WTC11 (cell line): ENCODE results near the gene CDH16. TPM values are rescaled to one million over a fixed set of nuclear protein-coding genes. Genes with fewer than 3 reads are reported as not detected.

Experiments
- ATAC-seq: fragments of 200-7000 bp; cut with Tn5 transposase; 2 replicates; pipeline ENCODE4 v1.10.0; 2021; ENCODE audit warnings: mild to moderate bottlenecking, moderate library complexity
- CTCF ChIA-PET: fragments of 300-600 bp; sonication (Branson Sonifier 250); formaldehyde crosslinking; loops from one replicate; lab custom pipeline; 2021; ENCODE audit warnings: antibody characterized with exemption; lab: Charles Lee
- POLR2A ChIA-PET: fragments of 350-600 bp; sonication (Branson Sonifier 250); formaldehyde crosslinking; loops from one replicate; lab custom pipeline; 2021; ENCODE audit warnings: antibody characterized with exemption; lab: Charles Lee
- DNase-seq: peaks from one replicate; pipeline ENCODE4 v3.0.0; 2021; ENCODE audit warnings: low spot score
- H3K27ac Mint-ChIP-seq: 2 replicates; pipeline ENCODE4 v1.8.0; 2021; ENCODE audit warnings: mixed read lengths
- H3K27me3 Mint-ChIP-seq: 2 replicates; pipeline ENCODE4 v1.8.0; 2021; ENCODE audit warnings: low read depth, mild to moderate bottlenecking, moderate library complexity, mixed read lengths
- H3K36me3 Mint-ChIP-seq: 2 replicates; pipeline ENCODE4 v1.8.0; 2021; ENCODE audit warnings: mixed read lengths
- H3K4me1 Mint-ChIP-seq: 2 replicates; pipeline ENCODE4 v1.8.0; 2022; ENCODE audit warnings: mixed read lengths
- H3K4me3 Mint-ChIP-seq: 2 replicates; pipeline ENCODE4 v1.8.0; 2021; ENCODE audit warnings: mild to moderate bottlenecking, moderate library complexity, mixed read lengths
- H3K9me3 Mint-ChIP-seq: 2 replicates; pipeline ENCODE4 v1.8.0; 2021; ENCODE audit warnings: mixed read lengths
- CBFB ChIP-seq: sonication (generic); formaldehyde crosslinking; IDR thresholded peaks from 2 replicates; pipeline ENCODE4 v1.8.1; 2022; ENCODE audit warnings: mild to moderate bottlenecking, low read depth, missing genetic modification reagents
- CREM ChIP-seq: sonication (generic); formaldehyde crosslinking; IDR thresholded peaks from 2 replicates; pipeline ENCODE4 v1.8.1; 2022; ENCODE audit warnings: mild to moderate bottlenecking, missing genetic modification reagents, moderate library complexity
- ETV6 ChIP-seq: sonication (generic); formaldehyde crosslinking; IDR thresholded peaks from 2 replicates; pipeline ENCODE4 v1.8.1; 2022; ENCODE audit warnings: mild to moderate bottlenecking, missing genetic modification reagents
- JUN ChIP-seq: sonication (generic); formaldehyde crosslinking; IDR thresholded peaks from 2 replicates; pipeline ENCODE4 v1.8.0; 2023; ENCODE audit warnings: mild to moderate bottlenecking, missing genetic modification reagents
- PRRX2 ChIP-seq: fragments of 250-450 bp; sonication (Bioruptor Pico); IDR thresholded peaks from 2 replicates; pipeline ENCODE4 v1.8.0; 2021; ENCODE audit warnings: mild to moderate bottlenecking
- SMAD4 ChIP-seq: sonication (generic); formaldehyde crosslinking; IDR thresholded peaks from 2 replicates; pipeline ENCODE4 v1.8.0; 2022; ENCODE audit warnings: mild to moderate bottlenecking, missing genetic modification reagents
- TEAD4 ChIP-seq: sonication (generic); formaldehyde crosslinking; IDR thresholded peaks from 2 replicates; pipeline ENCODE4 v1.8.0; 2022; ENCODE audit warnings: mild to moderate bottlenecking, missing genetic modification reagents
- ZBTB21 ChIP-seq: sonication (generic); formaldehyde crosslinking; IDR thresholded peaks from 2 replicates; pipeline ENCODE4 v1.8.1; 2023; ENCODE audit warnings: mild to moderate bottlenecking, missing genetic modification reagents, borderline replicate concordance
- ZNF138 ChIP-seq: sonication (generic); formaldehyde crosslinking; conservative IDR thresholded peaks from 2 replicates; pipeline ENCODE4 v1.8.1; 2022; ENCODE audit warnings: mild to moderate bottlenecking, moderate library complexity, missing genetic modification reagents
- ZNF219 ChIP-seq: sonication (generic); formaldehyde crosslinking; IDR thresholded peaks from 2 replicates; pipeline ENCODE4 v1.8.0; 2023; ENCODE audit warnings: missing genetic modification reagents, mild to moderate bottlenecking, borderline replicate concordance
- ZNF317 ChIP-seq: sonication (generic); formaldehyde crosslinking; IDR thresholded peaks from 2 replicates; pipeline ENCODE4 v1.8.1; 2023; ENCODE audit warnings: low read depth, mild to moderate bottlenecking, moderate library complexity, missing genetic modification reagents, borderline replicate concordance
- total RNA-seq: library from RNA; stranded (reverse); gene quantifications from 3 replicates; pipeline ENCODE4 v1.2.3, GENCODE V29; 2021
- TF ChIP-seq, protein P1 (sequence below): sonication (generic); formaldehyde crosslinking; IDR thresholded peaks from 2 replicates; pipeline ENCODE4 v1.8.1; 2022; ENCODE audit warnings: low read depth, missing genetic modification reagents, borderline replicate concordance
- TF ChIP-seq, protein P2 (sequence below): sonication (generic); formaldehyde crosslinking; IDR thresholded peaks from 2 replicates; pipeline ENCODE4 v1.8.1; 2023; ENCODE audit warnings: mild to moderate bottlenecking, missing genetic modification reagents, moderate library complexity
- TF ChIP-seq, protein P3 (sequence below): sonication (generic); formaldehyde crosslinking; IDR thresholded peaks from 2 replicates; pipeline ENCODE4 v1.8.1; 2023; ENCODE audit warnings: mild to moderate bottlenecking, missing genetic modification reagents
- TF ChIP-seq, protein P4 (sequence below): sonication (generic); formaldehyde crosslinking; conservative IDR thresholded peaks from 2 replicates; pipeline ENCODE4 v1.8.1; 2022; ENCODE audit warnings: mild to moderate bottlenecking, missing genetic modification reagents
- TF ChIP-seq, protein P5 (sequence below): sonication (generic); formaldehyde crosslinking; IDR thresholded peaks from 2 replicates; pipeline ENCODE4 v1.8.1; 2022; ENCODE audit warnings: mild to moderate bottlenecking, missing genetic modification reagents, moderate library complexity, borderline replicate concordance
- TF ChIP-seq, protein P6 (sequence below): fragments of 250-450 bp; sonication (Bioruptor Pico); IDR thresholded peaks from 2 replicates; pipeline ENCODE4 v1.9.0; 2021; ENCODE audit warnings: mild to moderate bottlenecking

The CDH16 gene
- total RNA-seq, 1 experiment from 2014 or later: not detected

DNA sequence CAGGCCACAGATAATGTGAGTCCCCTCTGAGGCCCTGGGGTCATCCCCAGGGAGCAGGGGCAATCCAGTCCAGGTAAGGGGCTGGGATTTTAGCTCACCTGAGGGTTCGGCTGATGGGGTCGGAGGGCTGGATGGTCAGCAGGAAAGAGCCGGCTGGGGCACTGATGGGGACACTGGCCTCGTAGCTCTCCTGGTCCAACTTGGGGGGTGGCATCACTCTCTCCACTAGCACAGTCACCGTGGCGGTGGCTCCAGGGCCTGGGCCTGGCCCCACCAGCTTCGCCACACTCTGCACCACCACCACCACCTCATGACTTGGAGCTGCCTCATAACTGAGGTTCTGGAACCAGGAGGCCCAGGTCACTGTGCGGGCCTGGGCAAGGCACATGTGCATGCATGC lies 6.9 kb downstream of the CDH16 start (continued):
- TF ChIP-seq, protein P1, sequence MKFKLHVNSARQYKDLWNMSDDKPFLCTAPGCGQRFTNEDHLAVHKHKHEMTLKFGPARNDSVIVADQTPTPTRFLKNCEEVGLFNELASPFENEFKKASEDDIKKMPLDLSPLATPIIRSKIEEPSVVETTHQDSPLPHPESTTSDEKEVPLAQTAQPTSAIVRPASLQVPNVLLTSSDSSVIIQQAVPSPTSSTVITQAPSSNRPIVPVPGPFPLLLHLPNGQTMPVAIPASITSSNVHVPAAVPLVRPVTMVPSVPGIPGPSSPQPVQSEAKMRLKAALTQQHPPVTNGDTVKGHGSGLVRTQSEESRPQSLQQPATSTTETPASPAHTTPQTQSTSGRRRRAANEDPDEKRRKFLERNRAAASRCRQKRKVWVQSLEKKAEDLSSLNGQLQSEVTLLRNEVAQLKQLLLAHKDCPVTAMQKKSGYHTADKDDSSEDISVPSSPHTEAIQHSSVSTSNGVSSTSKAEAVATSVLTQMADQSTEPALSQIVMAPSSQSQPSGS (CRISPR knock-in tag): no peak
- no peak for TF ChIP-seq ZNF317 (CRISPR knock-in tag)
- no peak for TF ChIP-seq ZBTB21
- no peak for TF ChIP-seq ETV6 (CRISPR knock-in tag)

DNA sequence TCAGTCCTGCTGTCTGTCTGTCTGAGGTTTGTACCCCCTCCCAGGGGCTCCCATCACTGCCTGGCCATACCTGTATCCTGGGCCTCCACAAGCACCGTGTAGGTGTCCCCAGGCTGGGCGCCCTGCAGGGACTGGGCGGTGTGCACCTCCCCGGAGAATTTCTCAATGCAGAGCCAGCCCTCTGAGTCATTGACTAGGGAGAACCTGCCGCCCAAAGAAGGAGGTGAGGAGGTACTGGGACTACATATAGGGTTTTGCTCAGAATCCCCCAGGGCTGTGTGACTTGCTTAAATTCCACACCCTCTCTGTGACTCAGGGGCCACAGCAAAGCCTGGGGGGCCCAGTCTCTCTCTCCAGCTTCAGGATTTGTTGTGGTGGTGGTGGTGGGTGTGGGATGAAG lies 7.6 kb downstream of the CDH16 start:
- TF ChIP-seq, protein P2, sequence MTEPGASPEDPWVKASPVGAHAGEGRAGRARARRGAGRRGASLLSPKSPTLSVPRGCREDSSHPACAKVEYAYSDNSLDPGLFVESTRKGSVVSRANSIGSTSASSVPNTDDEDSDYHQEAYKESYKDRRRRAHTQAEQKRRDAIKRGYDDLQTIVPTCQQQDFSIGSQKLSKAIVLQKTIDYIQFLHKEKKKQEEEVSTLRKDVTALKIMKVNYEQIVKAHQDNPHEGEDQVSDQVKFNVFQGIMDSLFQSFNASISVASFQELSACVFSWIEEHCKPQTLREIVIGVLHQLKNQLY: no peak
- TF ChIP-seq, protein P3, sequence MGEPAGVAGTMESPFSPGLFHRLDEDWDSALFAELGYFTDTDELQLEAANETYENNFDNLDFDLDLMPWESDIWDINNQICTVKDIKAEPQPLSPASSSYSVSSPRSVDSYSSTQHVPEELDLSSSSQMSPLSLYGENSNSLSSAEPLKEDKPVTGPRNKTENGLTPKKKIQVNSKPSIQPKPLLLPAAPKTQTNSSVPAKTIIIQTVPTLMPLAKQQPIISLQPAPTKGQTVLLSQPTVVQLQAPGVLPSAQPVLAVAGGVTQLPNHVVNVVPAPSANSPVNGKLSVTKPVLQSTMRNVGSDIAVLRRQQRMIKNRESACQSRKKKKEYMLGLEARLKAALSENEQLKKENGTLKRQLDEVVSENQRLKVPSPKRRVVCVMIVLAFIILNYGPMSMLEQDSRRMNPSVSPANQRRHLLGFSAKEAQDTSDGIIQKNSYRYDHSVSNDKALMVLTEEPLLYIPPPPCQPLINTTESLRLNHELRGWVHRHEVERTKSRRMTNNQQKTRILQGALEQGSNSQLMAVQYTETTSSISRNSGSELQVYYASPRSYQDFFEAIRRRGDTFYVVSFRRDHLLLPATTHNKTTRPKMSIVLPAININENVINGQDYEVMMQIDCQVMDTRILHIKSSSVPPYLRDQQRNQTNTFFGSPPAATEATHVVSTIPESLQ (CRISPR knock-in tag): no peak
- TF ChIP-seq, protein P4, sequence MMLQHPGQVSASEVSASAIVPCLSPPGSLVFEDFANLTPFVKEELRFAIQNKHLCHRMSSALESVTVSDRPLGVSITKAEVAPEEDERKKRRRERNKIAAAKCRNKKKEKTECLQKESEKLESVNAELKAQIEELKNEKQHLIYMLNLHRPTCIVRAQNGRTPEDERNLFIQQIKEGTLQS (CRISPR knock-in tag): no peak
- TF ChIP-seq, all 79 proteins: peak for 0
- Mint-ChIP-seq H3K36me3 (no peaks in the 10 kb centered on the region), H3K4me3 (no peak overlapping the region), H3K27me3 (peaks cover 13% of the 10 kb centered on the region), H3K4me1 (no peaks in the 10 kb centered on the region), H3K9me3 (no peaks in the 10 kb centered on the region), H3K27ac (no peak overlapping the region)
- ATAC-seq (no peak), DNase-seq (no peak)
- ChIA-PET CTCF (interaction anchor here (0.7 to 4.8 kb wide), 11 partner anchors 9 to 244 kb away, joined by 4 to 53 read pairs (median 22); partner anchors contain the start of genes CDH16, CES3, NAE1 and PDP2), POLR2A (no interaction called here)

DNA sequence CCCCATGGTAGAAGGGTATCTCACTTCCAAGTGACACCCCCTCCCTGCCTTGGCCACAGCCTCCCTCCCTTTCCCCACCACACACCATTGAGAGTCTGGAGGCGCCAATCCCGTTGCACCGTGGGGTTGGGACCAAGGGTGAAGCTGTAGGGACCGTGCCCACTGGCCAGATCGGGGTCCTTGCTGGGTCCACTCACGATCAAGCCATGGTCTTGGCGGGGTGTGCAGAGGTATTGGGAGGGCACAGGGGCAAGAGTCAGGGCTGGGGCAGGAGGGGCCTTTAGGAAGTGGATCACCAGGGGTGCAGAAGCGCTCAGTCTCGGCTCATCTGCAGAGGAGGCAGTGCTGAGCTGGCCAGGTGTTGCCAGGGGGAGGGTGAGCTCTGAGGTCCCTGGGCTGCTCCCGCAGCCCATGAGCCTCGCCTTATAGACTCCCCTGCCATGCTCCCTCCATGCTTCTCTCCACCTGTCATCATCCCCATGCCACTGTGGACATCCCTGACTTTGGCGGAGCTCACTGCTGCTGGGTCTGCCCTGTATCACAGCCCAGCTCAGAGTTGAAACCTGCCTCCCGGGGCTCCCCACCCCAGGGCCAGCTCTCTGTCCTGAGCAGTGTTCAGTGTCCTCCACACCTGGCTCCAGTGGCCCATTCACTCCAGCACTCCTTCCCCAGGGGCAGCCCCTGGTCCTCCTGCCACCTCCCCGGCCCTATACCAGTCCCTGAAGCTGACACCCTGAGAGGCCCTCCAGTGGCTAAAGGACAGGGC lies 8.3 kb downstream of the CDH16 start:
- CTCF ChIA-PET: interaction anchor here (0.6 to 4.8 kb wide), 34 partner anchors 9 to 337 kb away, joined by 3 to 53 read pairs (median 5); partner anchors contain the start of genes B3GNT9, CDH16, CES3 and CIAO2B
- H3K27me3 Mint-ChIP-seq: peaks cover 15% of the 10 kb centered on the region
- TF ChIP-seq, protein P3 (CRISPR knock-in tag): no peak
- TF ChIP-seq, protein P5, sequence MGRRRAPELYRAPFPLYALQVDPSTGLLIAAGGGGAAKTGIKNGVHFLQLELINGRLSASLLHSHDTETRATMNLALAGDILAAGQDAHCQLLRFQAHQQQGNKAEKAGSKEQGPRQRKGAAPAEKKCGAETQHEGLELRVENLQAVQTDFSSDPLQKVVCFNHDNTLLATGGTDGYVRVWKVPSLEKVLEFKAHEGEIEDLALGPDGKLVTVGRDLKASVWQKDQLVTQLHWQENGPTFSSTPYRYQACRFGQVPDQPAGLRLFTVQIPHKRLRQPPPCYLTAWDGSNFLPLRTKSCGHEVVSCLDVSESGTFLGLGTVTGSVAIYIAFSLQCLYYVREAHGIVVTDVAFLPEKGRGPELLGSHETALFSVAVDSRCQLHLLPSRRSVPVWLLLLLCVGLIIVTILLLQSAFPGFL (CRISPR knock-in tag): no peak
- no peak for TF ChIP-seq PRRX2 (CRISPR knock-in tag)
- no peak for TF ChIP-seq JUN (CRISPR knock-in tag)
- no peak for TF ChIP-seq ZNF219 (CRISPR knock-in tag)
- TF ChIP-seq ZNF138 (CRISPR knock-in tag): no peak
- no peak for TF ChIP-seq TEAD4
- TF ChIP-seq CBFB: no peak
- no peak for TF ChIP-seq CREM (CRISPR knock-in tag)
- no peak for TF ChIP-seq SMAD4 (CRISPR knock-in tag)
- TF ChIP-seq, protein P6, sequence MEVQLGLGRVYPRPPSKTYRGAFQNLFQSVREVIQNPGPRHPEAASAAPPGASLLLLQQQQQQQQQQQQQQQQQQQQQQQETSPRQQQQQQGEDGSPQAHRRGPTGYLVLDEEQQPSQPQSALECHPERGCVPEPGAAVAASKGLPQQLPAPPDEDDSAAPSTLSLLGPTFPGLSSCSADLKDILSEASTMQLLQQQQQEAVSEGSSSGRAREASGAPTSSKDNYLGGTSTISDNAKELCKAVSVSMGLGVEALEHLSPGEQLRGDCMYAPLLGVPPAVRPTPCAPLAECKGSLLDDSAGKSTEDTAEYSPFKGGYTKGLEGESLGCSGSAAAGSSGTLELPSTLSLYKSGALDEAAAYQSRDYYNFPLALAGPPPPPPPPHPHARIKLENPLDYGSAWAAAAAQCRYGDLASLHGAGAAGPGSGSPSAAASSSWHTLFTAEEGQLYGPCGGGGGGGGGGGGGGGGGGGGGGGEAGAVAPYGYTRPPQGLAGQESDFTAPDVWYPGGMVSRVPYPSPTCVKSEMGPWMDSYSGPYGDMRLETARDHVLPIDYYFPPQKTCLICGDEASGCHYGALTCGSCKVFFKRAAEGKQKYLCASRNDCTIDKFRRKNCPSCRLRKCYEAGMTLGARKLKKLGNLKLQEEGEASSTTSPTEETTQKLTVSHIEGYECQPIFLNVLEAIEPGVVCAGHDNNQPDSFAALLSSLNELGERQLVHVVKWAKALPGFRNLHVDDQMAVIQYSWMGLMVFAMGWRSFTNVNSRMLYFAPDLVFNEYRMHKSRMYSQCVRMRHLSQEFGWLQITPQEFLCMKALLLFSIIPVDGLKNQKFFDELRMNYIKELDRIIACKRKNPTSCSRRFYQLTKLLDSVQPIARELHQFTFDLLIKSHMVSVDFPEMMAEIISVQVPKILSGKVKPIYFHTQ (CRISPR knock-in tag): no peak
- no peak overlapping the region for H3K4me3 Mint-ChIP-seq
- no peak for DNase-seq
- POLR2A ChIA-PET: interaction anchor here (1.0 kb wide), 1 partner anchor 30 kb away, joined by 3 read pairs; the partner anchor contains the start of gene PDP2
- no peak overlapping the region for H3K27ac Mint-ChIP-seq
- no peaks in the 10 kb centered on the region for H3K36me3 Mint-ChIP-seq
- H3K4me1 Mint-ChIP-seq: peaks cover 5% of the 10 kb centered on the region; the same call in 1 of the 2 replicates
- ATAC-seq: no peak
- H3K9me3 Mint-ChIP-seq: no peaks in the 10 kb centered on the region
